PC-3 (cell line): ENCODE measurements around the gene EDC3.

Experiments used
- CTCF ChIP-seq: fragments of 300-600 bp; sonication (generic); conservative IDR thresholded peaks from 2 replicates; pipeline ENCODE4 v1.5.1; 2017; ENCODE audit warnings: antibody characterized with exemption, low read depth, mild to moderate bottlenecking, low read length
- EZH2phosphoT487 ChIP-seq: fragments of 300-600 bp; sonication (generic); IDR thresholded peaks from 2 replicates; pipeline ENCODE4 v1.6.1; 2018; ENCODE audit warnings: mild to moderate bottlenecking, antibody characterized with exemption, low read length, borderline replicate concordance

- TF ChIP-seq CTCF (no peak), EZH2phosphoT487 (no peak)
These were observed 16.5 kb upstream of the EDC3 start for GRCh38 chr15:74712311-74712710.
